PFSK-1 (cell line): Measurements from ENCODE around the gene TLN1.

Experiments
- FOXP2 ChIP-seq: optimal IDR thresholded peaks from 2 replicates; pipeline ENCODE3; 2011; ENCODE audit warnings: borderline replicate concordance, control low read depth, inconsistent platforms; ENCODE audit not compliant: insufficient read depth; ENCODE audit errors: extremely low read length, extremely low read depth
- POLR2AphosphoS5 ChIP-seq: IDR thresholded peaks from 2 replicates; pipeline ENCODE4 v1.6.1; 2012; ENCODE audit warnings: low read depth, mild to moderate bottlenecking, control low read depth, low read length, moderate library complexity
- SIN3A ChIP-seq: IDR thresholded peaks from 2 replicates; pipeline ENCODE4 v1.6.1; 2012; ENCODE audit warnings: mild to moderate bottlenecking, low read length, moderate library complexity, borderline replicate concordance; ENCODE audit not compliant: insufficient read depth
- TAF1 ChIP-seq: IDR thresholded peaks from 2 replicates; pipeline ENCODE4 v1.6.1; 2012; ENCODE audit warnings: low read length, control low read depth, borderline replicate concordance; ENCODE audit not compliant: insufficient read depth
- TF ChIP-seq, protein P1 (sequence below), 2 experiments: IDR thresholded peaks; 2 replicates each; pipeline versions ENCODE4 v1.6.1 to v1.8.0; 2011 to 2012; ENCODE audit warnings: low read depth in 2 of 2, low read length in 2 of 2, control low read depth in 1 of 2, inconsistent platforms in 1 of 2, mild to moderate bottlenecking in 1 of 2, moderate library complexity in 1 of 2; ENCODE audit not compliant: insufficient read depth in 1 of 2

The TLN1 gene

DNA sequence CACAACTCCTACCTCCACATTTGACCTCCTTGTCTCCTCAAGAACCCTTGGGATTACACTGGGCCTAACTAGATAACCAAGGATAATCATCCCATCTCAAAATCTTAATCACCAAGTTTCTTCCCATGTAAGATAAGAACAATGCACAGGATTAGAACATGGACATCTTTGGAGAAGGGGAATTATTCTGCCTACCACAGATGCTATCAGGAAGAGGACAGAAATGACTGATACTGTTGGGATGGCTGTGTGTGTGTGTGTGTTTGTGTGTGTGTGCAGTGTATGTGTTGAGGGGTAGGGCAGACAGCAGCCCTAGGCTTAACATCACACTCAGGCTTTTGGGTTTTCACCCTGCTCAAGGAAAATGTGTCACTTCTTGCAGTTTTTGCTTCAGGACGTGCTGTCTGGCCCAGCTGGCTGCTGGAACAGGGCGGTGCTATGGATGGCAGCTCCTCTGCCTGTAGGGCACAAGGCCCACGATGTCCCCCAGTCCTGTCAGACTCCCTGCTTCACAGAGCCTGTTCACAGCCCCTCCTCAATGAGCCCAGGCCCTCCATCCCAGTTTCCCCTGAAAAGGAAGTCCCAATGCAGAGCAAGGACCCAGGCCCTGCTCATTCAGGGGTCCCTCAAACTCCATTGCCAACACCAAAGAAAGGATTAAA is 50.5 kb downstream of the TLN1 start:
- TF ChIP-seq, protein P1, sequence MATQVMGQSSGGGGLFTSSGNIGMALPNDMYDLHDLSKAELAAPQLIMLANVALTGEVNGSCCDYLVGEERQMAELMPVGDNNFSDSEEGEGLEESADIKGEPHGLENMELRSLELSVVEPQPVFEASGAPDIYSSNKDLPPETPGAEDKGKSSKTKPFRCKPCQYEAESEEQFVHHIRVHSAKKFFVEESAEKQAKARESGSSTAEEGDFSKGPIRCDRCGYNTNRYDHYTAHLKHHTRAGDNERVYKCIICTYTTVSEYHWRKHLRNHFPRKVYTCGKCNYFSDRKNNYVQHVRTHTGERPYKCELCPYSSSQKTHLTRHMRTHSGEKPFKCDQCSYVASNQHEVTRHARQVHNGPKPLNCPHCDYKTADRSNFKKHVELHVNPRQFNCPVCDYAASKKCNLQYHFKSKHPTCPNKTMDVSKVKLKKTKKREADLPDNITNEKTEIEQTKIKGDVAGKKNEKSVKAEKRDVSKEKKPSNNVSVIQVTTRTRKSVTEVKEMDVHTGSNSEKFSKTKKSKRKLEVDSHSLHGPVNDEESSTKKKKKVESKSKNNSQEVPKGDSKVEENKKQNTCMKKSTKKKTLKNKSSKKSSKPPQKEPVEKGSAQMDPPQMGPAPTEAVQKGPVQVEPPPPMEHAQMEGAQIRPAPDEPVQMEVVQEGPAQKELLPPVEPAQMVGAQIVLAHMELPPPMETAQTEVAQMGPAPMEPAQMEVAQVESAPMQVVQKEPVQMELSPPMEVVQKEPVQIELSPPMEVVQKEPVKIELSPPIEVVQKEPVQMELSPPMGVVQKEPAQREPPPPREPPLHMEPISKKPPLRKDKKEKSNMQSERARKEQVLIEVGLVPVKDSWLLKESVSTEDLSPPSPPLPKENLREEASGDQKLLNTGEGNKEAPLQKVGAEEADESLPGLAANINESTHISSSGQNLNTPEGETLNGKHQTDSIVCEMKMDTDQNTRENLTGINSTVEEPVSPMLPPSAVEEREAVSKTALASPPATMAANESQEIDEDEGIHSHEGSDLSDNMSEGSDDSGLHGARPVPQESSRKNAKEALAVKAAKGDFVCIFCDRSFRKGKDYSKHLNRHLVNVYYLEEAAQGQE (IDR thresholded peaks at IDR 0.05; ENCODE audit: insufficient read depth in 1 of 2, low read depth in 2 of 2, low read length in 2 of 2), result no peak
- TF ChIP-seq POLR2AphosphoS5 (no peak), TAF1 (no peak), SIN3A (no peak), FOXP2 (no peak)

GRCh38 chr9:35680331-35681105 is 51.5 kb downstream of the TLN1 start:
- no peak for TF ChIP-seq TAF1
- TF ChIP-seq, protein P1 (IDR thresholded peaks at IDR 0.05; ENCODE audit: insufficient read depth in 1 of 2, low read depth in 2 of 2, low read length in 2 of 2), result no peak
- TF ChIP-seq FOXP2, result no peak
- TF ChIP-seq POLR2AphosphoS5, result no peak
- no peak for TF ChIP-seq SIN3A

GRCh38 chr9:35679766-35680330 is 52.1 kb downstream of the TLN1 start:
- TF ChIP-seq, protein P1 (IDR thresholded peaks at IDR 0.05; ENCODE audit: insufficient read depth in 1 of 2, low read depth in 2 of 2, low read length in 2 of 2), result no peak
- TF ChIP-seq FOXP2, result no peak
- no peak for TF ChIP-seq POLR2AphosphoS5
- TF ChIP-seq SIN3A, result no peak
- no peak for TF ChIP-seq TAF1

GRCh38 chr9:35679091-35679490 is 52.9 kb downstream of the TLN1 start:
- TF ChIP-seq POLR2AphosphoS5 (no peak), SIN3A (no peak), FOXP2 (no peak), TAF1 (no peak)
- TF ChIP-seq, protein P1 (IDR thresholded peaks at IDR 0.05; ENCODE audit: insufficient read depth in 1 of 2, low read depth in 2 of 2, low read length in 2 of 2), result no peak
